Measurements from ENCODE around the gene SEC11C.

DNA sequence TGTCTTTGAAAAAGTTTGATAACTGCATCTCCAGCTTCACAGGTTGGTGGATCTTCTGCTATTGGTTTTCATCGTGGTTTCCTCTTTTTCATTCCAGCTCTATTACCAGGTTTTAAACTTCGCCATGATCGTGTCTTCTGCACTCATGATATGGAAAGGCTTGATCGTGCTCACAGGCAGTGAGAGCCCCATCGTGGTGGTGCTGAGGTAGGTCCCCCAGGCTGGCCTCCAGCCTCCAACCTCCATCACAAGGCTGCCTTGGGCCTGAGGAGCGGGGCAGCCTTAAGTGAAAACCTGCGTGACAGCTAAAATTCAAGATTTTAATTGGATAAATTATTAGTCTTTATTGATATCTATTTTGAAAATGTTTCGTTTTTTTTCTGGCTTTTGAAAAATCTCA, 9.7 kb downstream of the SEC11C start:
- TF ChIP-seq, protein P1, sequence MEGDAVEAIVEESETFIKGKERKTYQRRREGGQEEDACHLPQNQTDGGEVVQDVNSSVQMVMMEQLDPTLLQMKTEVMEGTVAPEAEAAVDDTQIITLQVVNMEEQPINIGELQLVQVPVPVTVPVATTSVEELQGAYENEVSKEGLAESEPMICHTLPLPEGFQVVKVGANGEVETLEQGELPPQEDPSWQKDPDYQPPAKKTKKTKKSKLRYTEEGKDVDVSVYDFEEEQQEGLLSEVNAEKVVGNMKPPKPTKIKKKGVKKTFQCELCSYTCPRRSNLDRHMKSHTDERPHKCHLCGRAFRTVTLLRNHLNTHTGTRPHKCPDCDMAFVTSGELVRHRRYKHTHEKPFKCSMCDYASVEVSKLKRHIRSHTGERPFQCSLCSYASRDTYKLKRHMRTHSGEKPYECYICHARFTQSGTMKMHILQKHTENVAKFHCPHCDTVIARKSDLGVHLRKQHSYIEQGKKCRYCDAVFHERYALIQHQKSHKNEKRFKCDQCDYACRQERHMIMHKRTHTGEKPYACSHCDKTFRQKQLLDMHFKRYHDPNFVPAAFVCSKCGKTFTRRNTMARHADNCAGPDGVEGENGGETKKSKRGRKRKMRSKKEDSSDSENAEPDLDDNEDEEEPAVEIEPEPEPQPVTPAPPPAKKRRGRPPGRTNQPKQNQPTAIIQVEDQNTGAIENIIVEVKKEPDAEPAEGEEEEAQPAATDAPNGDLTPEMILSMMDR (IDR thresholded peaks at IDR 0.05), result no peak
- no peak for TF ChIP-seq POLR2AphosphoS5 (IDR thresholded peaks at IDR 0.05)

Data from breast epithelium (tissue), 3 donors.